Caco-2 (cell line): ENCODE measurements around the gene LYST. TPM values are rescaled to one million over a fixed set of nuclear protein-coding genes. Genes with fewer than 3 reads are reported as not detected.

Experiments
- BruUV-seq: library from RNA; stranded (reverse); fragments of 400-500 nt; replicated peaks from 2 replicates; lab custom pipeline; 2021; lab: Mats Ljungman, UMichigan
- CTCF ChIA-PET: fragments of 300-600 bp; sonication (Branson Sonifier 250); formaldehyde crosslinking; loops from one replicate; lab custom pipeline; 2022; ENCODE audit warnings: antibody characterized with exemption; lab: Charles Lee
- POLR2A ChIA-PET: fragments of 300-600 bp; sonication (Branson Sonifier 250); formaldehyde crosslinking; loops from one replicate; lab custom pipeline; 2022; ENCODE audit warnings: antibody characterized with exemption; lab: Charles Lee
- DNase-seq, 2 experiments: peaks; one replicate each; pipeline versions ENCODE4 v3.0.0 to v3.0.0-alpha.2; 2020 to 2022
- H3K27me3 ChIP-seq: replicated peaks from 2 replicates; pipeline ENCODE4 v1.6.0; 2011; ENCODE audit warnings: low read length; ENCODE audit not compliant: control insufficient read depth, insufficient read depth
- H3K36me3 ChIP-seq: 2 replicates; pipeline ENCODE4 v1.5.1; 2011; ENCODE audit warnings: low read length; ENCODE audit not compliant: control insufficient read depth, insufficient read depth
- H3K4me1 ChIP-seq: fragments of 250-450 bp; sonication (Bioruptor Pico); 2 replicates; pipeline ENCODE4 v1.5.1; 2020; ENCODE audit warnings: mild to moderate bottlenecking
- H3K4me3 ChIP-seq: 2 replicates; pipeline ENCODE4 v1.5.1; 2011; ENCODE audit warnings: low read depth, mild to moderate bottlenecking, control low read depth, low read length
- H3K9me3 ChIP-seq: fragments of 250-450 bp; sonication (Bioruptor Pico); 2 replicates; pipeline ENCODE4 v1.5.1; 2020; ENCODE audit warnings: mild to moderate bottlenecking, moderate library complexity
- H3K27ac Mint-ChIP-seq: one replicate; pipeline ENCODE4 v1.8.0; 2022; ENCODE audit warnings: mixed read lengths; ENCODE audit not compliant: unreplicated experiment
- H3K27me3 Mint-ChIP-seq: one replicate; pipeline ENCODE4 v1.8.0; 2022; ENCODE audit warnings: mixed read lengths; ENCODE audit not compliant: insufficient read depth, unreplicated experiment
- H3K36me3 Mint-ChIP-seq: one replicate; pipeline ENCODE4 v1.8.0; 2022; ENCODE audit warnings: mild to moderate bottlenecking, mixed read lengths; ENCODE audit not compliant: insufficient read depth, unreplicated experiment
- H3K4me1 Mint-ChIP-seq: one replicate; pipeline ENCODE4 v1.8.0; 2022; ENCODE audit warnings: low read depth, mixed read lengths; ENCODE audit not compliant: unreplicated experiment
- H3K4me3 Mint-ChIP-seq: one replicate; pipeline ENCODE4 v1.8.0; 2022; ENCODE audit warnings: mild to moderate bottlenecking, moderate library complexity, mixed read lengths; ENCODE audit not compliant: unreplicated experiment
- H3K9me3 Mint-ChIP-seq: one replicate; pipeline ENCODE4 v1.8.0; 2022; ENCODE audit warnings: mixed read lengths; ENCODE audit not compliant: unreplicated experiment
- CTCF ChIP-seq, 2 experiments: fragments of 200-600 bp in 1 of 2; IDR thresholded peaks; 1 replicate in 1 of 2; 2 replicates in 1 of 2; pipeline versions ENCODE4 v1.5.1 to v1.8.0; 2011 to 2022; ENCODE audit warnings: antibody characterized with exemption in 1 of 2, control low read depth in 1 of 2, inconsistent platforms in 1 of 2, low read depth in 1 of 2, low read length in 1 of 2, mild to moderate bottlenecking in 1 of 2, moderate library complexity in 1 of 2; ENCODE audit not compliant: insufficient read depth in 1 of 2, severe bottlenecking in 1 of 2, unreplicated experiment in 1 of 2
- intact Hi-C: fragments of 100-400 bp; cut with micrococcal nuclease; formaldehyde crosslinking; loops from one replicate; pipeline ENCODE4 v1.10.0; 2022; ENCODE audit not compliant: unreplicated experiment
- total RNA-seq: library from RNA; stranded (reverse); gene quantifications from 2 replicates; pipeline ENCODE4 v1.2.3, GENCODE V29; 2022

LYST gene
- total RNA-seq, 1 experiment from 2014 or later: 5.6 TPM

GRCh38 chr1:235646463-235646862 lies 220.2 kb downstream of the LYST start:
- ChIA-PET POLR2A (no interaction called here), CTCF (no interaction called here)
- Mint-ChIP-seq H3K4me3 (no peak overlapping the region), H3K4me1 (peaks cover 14% of the 10 kb centered on the region), H3K9me3 (no peaks in the 10 kb centered on the region), H3K27ac (no peak overlapping the region), H3K36me3 (peaks cover 4% of the 10 kb centered on the region), H3K27me3 (no peaks in the 10 kb centered on the region)
- no TSS peak for BruUV-seq
- peaks cover 17% of the 10 kb centered on the region for H3K4me1 ChIP-seq
- no peak overlapping the region for H3K4me3 ChIP-seq
- DNase-seq: no peak
- no peak for TF ChIP-seq CTCF (IDR thresholded peaks at IDR 0.05; ENCODE audit: insufficient read depth in 1 of 2, low read depth in 1 of 2, low read length in 1 of 2, severe bottlenecking in 1 of 2, unreplicated experiment in 1 of 2)
- H3K36me3 ChIP-seq: no peaks in the 10 kb centered on the region
- no peaks in the 10 kb centered on the region for H3K27me3 ChIP-seq
- no peaks in the 10 kb centered on the region for H3K9me3 ChIP-seq
- intact Hi-C loops: loop anchor here (10.0 kb wide), 1 partner anchor 198 kb away; no protein-coding TSS in a partner anchor

DNA sequence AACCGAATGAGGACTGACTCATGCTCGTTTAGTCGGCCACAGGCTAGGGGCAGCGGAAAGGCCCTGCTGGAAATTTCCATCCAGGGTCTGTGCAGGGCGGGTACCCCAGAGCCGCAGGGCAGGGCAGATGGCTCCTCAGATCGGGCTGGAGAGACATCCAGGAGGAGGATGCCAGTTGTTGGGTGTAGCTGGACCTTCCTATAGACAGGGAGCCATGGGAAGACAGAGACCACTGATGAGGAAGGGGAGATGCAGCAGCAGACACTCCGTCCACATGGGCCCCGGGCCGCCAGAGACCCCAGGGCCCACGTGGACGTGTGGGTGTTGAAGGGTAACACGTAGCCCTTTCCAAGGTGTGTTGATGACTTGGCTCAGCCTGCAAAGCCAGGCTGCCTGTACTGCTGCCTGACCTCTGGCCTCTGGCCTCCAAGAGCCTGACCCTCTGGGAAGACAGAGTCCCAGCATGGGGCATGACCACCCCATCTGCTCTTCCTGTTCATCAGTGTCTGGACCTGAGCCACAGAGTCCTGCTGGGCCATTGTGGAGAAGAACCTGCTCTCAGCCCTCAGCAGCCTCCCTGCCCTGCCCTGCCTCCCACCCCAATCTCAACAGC lies 221.9 kb downstream of the LYST start:
- CTCF ChIA-PET: no interaction called here
- BruUV-seq: no TSS peak
- TF ChIP-seq CTCF (IDR thresholded peaks at IDR 0.05; ENCODE audit: insufficient read depth in 1 of 2, low read depth in 1 of 2, low read length in 1 of 2, severe bottlenecking in 1 of 2, unreplicated experiment in 1 of 2): no peak

GRCh38 chr1:235643837-235644692 lies 222.6 kb downstream of the LYST start:
- H3K36me3 ChIP-seq: no peaks in the 10 kb centered on the region
- intact Hi-C loops: loop anchor here (10.0 kb wide), 1 partner anchor 201 kb away; no protein-coding TSS in a partner anchor
- no peak overlapping the region for H3K27ac Mint-ChIP-seq
- POLR2A ChIA-PET: no interaction called here
- no peaks in the 10 kb centered on the region for H3K27me3 ChIP-seq
- peaks cover 13% of the 10 kb centered on the region for H3K4me1 Mint-ChIP-seq
- no peaks in the 10 kb centered on the region for H3K9me3 ChIP-seq
- H3K36me3 Mint-ChIP-seq: peaks cover 6% of the 10 kb centered on the region
- TF ChIP-seq CTCF (IDR thresholded peaks at IDR 0.05; ENCODE audit: insufficient read depth in 1 of 2, low read depth in 1 of 2, low read length in 1 of 2, severe bottlenecking in 1 of 2, unreplicated experiment in 1 of 2): no peak
- no peak overlapping the region for H3K4me3 ChIP-seq
- H3K9me3 Mint-ChIP-seq: no peaks in the 10 kb centered on the region
- no peak for DNase-seq
- no peaks in the 10 kb centered on the region for H3K27me3 Mint-ChIP-seq
- no TSS peak for BruUV-seq
- CTCF ChIA-PET: no interaction called here
- H3K4me3 Mint-ChIP-seq: no peak overlapping the region
- H3K4me1 ChIP-seq: peaks cover 10% of the 10 kb centered on the region

More for the DNA sequence above, 221.9 kb downstream of the LYST start:
- peaks cover 4% of the 10 kb centered on the region for H3K36me3 Mint-ChIP-seq
- H3K27me3 Mint-ChIP-seq: no peaks in the 10 kb centered on the region
- Histone ChIP-seq H3K4me1 (peaks cover 10% of the 10 kb centered on the region), H3K9me3 (no peaks in the 10 kb centered on the region), H3K27me3 (no peaks in the 10 kb centered on the region), H3K4me3 (no peak overlapping the region), H3K36me3 (no peaks in the 10 kb centered on the region)
- H3K9me3 Mint-ChIP-seq: no peaks in the 10 kb centered on the region
- H3K4me1 Mint-ChIP-seq: peaks cover 14% of the 10 kb centered on the region
- intact Hi-C loops: loop anchor here (10.0 kb wide), 1 partner anchor 200 kb away; no protein-coding TSS in a partner anchor
- no peak overlapping the region for H3K4me3 Mint-ChIP-seq
- no peak for DNase-seq
- POLR2A ChIA-PET: no interaction called here
- H3K27ac Mint-ChIP-seq: no peak overlapping the region
